MCF 10A (cell line): ENCODE data around the gene FANCD2. TPM values are rescaled to one million over a fixed set of nuclear protein-coding genes. Genes with fewer than 3 reads are reported as not detected.

ENCODE experiments used
- BruUV-seq: library from RNA; stranded (reverse); fragments of 400-500 nt; replicated peaks from 2 replicates; lab custom pipeline; 2021; lab: Mats Ljungman, UMichigan
- CTCF ChIA-PET: fragments of 300-600 bp; sonication (Branson Sonifier 250); formaldehyde crosslinking; extraction: SDS; loops from one replicate; lab custom pipeline; 2021; ENCODE audit warnings: antibody characterized with exemption, inconsistent platforms; lab: Yijun Ruan, JAX
- POLR2A ChIA-PET: fragments of 300-600, 350-650 bp; sonication (Branson Sonifier 250); formaldehyde crosslinking; extraction: SDS; loops from one replicate; lab custom pipeline; 2020; ENCODE audit warnings: antibody characterized with exemption, inconsistent platforms; lab: Yijun Ruan, JAX
- DNase-seq: peaks from one replicate; pipeline ENCODE4 v3.0.0-alpha.2; 2018; ENCODE audit not compliant: unreplicated experiment
- H3K27ac Mint-ChIP-seq: one replicate; pipeline ENCODE4 v1.8.0; 2022; ENCODE audit warnings: mild to moderate bottlenecking, low read depth, mixed read lengths; ENCODE audit not compliant: unreplicated experiment
- H3K27me3 Mint-ChIP-seq: one replicate; pipeline ENCODE4 v1.8.0; 2022; ENCODE audit warnings: mixed read lengths; ENCODE audit not compliant: insufficient read depth, unreplicated experiment
- H3K36me3 Mint-ChIP-seq: one replicate; pipeline ENCODE4 v1.8.0; 2022; ENCODE audit warnings: mild to moderate bottlenecking, moderate library complexity, mixed read lengths; ENCODE audit not compliant: insufficient read depth, unreplicated experiment
- H3K4me1 Mint-ChIP-seq: one replicate; pipeline ENCODE4 v1.8.0; 2022; ENCODE audit warnings: mixed read lengths; ENCODE audit not compliant: insufficient read depth, unreplicated experiment
- H3K4me3 Mint-ChIP-seq: one replicate; pipeline ENCODE4 v1.8.0; 2022; ENCODE audit warnings: mild to moderate bottlenecking, moderate library complexity, mixed read lengths; ENCODE audit not compliant: unreplicated experiment
- H3K9me3 Mint-ChIP-seq: one replicate; pipeline ENCODE4 v1.8.0; 2022; ENCODE audit warnings: mixed read lengths; ENCODE audit not compliant: unreplicated experiment
- CTCF ChIP-seq: fragments of 200-600 bp; IDR thresholded peaks from one replicate; pipeline ENCODE4 v1.8.0; 2022; ENCODE audit warnings: antibody characterized with exemption, mild to moderate bottlenecking; ENCODE audit not compliant: unreplicated experiment
- intact Hi-C: fragments of 100-400 bp; cut with micrococcal nuclease; formaldehyde crosslinking; loops from 2 replicates; pipeline ENCODE4 v1.14.1; 2022
- total RNA-seq: library from RNA; stranded (reverse); gene quantifications from 2 replicates; pipeline ENCODE4 v1.2.3, GENCODE V29; 2022

FANCD2 gene
- total RNA-seq, 1 experiment from 2014 or later: 24.6 TPM

- no TSS peak for BruUV-seq
- Mint-ChIP-seq H3K4me1 (no peaks in the 10 kb centered on the region), H3K27ac (no peak overlapping the region), H3K36me3 (peaks cover 20% of the 10 kb centered on the region), H3K27me3 (no peaks in the 10 kb centered on the region), H3K4me3 (no peak overlapping the region), H3K9me3 (no peaks in the 10 kb centered on the region)
- intact Hi-C loops: no loop called here
- DNase-seq: no peak
- POLR2A ChIA-PET: interaction anchor here (0.6 to 1.1 kb wide), 2 partner anchors 13 to 84 kb away, joined by 3 to 4 read pairs; no protein-coding TSS in a partner anchor
- TF ChIP-seq CTCF: no peak
- CTCF ChIA-PET: no interaction called here
These were observed 48.4 kb downstream of the FANCD2 start for GRCh38 chr3:10074666-10075065.

DNA sequence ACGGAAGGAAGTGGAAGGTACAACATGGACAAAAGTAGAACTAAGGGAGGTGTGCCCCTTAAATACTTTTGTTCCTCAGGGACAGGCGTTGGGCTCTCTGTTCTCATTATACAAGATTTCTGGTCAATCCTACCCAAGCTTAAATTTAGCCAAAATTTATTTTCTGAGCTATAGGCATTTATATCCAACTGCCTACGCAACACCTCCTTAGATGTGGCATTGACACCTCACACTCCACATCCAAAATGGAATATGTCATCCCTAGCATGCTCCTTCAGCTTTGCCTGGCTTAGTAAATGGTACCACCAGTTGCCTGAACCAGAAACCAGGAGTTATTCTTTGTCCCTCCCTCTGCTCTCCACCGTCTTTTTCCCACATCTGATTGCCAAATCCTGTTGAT, 55.6 kb downstream of the FANCD2 start:
- Mint-ChIP-seq H3K4me3 (no peak overlapping the region), H3K4me1 (no peaks in the 10 kb centered on the region), H3K36me3 (peaks cover 28% of the 10 kb centered on the region), H3K27ac (no peak overlapping the region), H3K27me3 (no peaks in the 10 kb centered on the region), H3K9me3 (no peaks in the 10 kb centered on the region)
- DNase-seq: no peak
- CTCF ChIA-PET: no interaction called here
- intact Hi-C loops: no loop called here
- POLR2A ChIA-PET: no interaction called here
- no TSS peak for BruUV-seq
- TF ChIP-seq CTCF: no peak

GRCh38 chr3:10085738-10086137, 59.5 kb downstream of the FANCD2 start:
- no peak for TF ChIP-seq CTCF
- intact Hi-C loops: no loop called here
- no peak for DNase-seq
- Mint-ChIP-seq H3K36me3 (peaks cover 23% of the 10 kb centered on the region), H3K9me3 (no peaks in the 10 kb centered on the region), H3K27me3 (no peaks in the 10 kb centered on the region), H3K4me3 (no peak overlapping the region), H3K27ac (no peak overlapping the region), H3K4me1 (no peaks in the 10 kb centered on the region)
- CTCF ChIA-PET: interaction anchor here (0.6 to 1.1 kb wide), 3 partner anchors 13 to 437 kb away, joined by 3 read pairs; no protein-coding TSS in a partner anchor
- BruUV-seq: no TSS peak
- POLR2A ChIA-PET: no interaction called here

- Mint-ChIP-seq H3K9me3 (no peaks in the 10 kb centered on the region), H3K27ac (no peak overlapping the region), H3K36me3 (peaks cover 26% of the 10 kb centered on the region), H3K4me1 (no peaks in the 10 kb centered on the region), H3K27me3 (no peaks in the 10 kb centered on the region), H3K4me3 (no peak overlapping the region)
- ChIA-PET CTCF (interaction anchor here (0.7 to 0.8 kb wide), 2 partner anchors 11 to 142 kb away, joined by 3 to 5 read pairs; no protein-coding TSS in a partner anchor), POLR2A (interaction anchor here (1.0 to 1.2 kb wide), 2 partner anchors 13 to 118 kb away, joined by 4 read pairs; no protein-coding TSS in a partner anchor)
- no peak for DNase-seq
- TF ChIP-seq CTCF: no peak
- intact Hi-C loops: no loop called here
- BruUV-seq: no TSS peak
These were observed 62.0 kb downstream of the FANCD2 start for GRCh38 chr3:10088256-10088655.
